ENCODE measurements around the gene IFI27L1. TPM values are rescaled to one million over a fixed set of nuclear protein-coding genes. Genes with fewer than 3 reads are reported as not detected.

IFI27L1 gene
- 18.6 TPM for polyA plus RNA-seq (2012; ENCODE audit: low read depth, missing spikeins)

- FAIRE-seq (peak; percentile 96), DNase-seq (ENCODE audit: insufficient read length, low spot score) (peak; percentile 92)
- TF ChIP-seq TAF1 (IDR thresholded peaks at IDR 0.05; ENCODE audit: low read depth, low read length) = peak; percentile 83
- TF ChIP-seq POU2F2 (IDR thresholded peaks at IDR 0.05; ENCODE audit: low read depth, low read length) = peak; percentile 33; the same call in 1 of the 2 replicates
- peak; percentile 80 for TF ChIP-seq SPI1 (IDR thresholded peaks at IDR 0.05; ENCODE audit: low read depth, low read length)
- TF ChIP-seq PAX5 (IDR thresholded peaks at IDR 0.05; ENCODE audit: insufficient read depth, low read length, severe bottlenecking) = peak; percentile 44
- peak; percentile 91 for TF ChIP-seq POLR2A (IDR thresholded peaks at IDR 0.05; ENCODE audit: low read depth, low read length)
- TF ChIP-seq POLR2AphosphoS5 (IDR thresholded peaks at IDR 0.05; ENCODE audit: low read depth, low read length) = peak; percentile 95
Measured at GRCh38 chr14:94080621-94081385, at the start of gene IFI27L1, which contains the start of gene DDX24. TSS of gene IFI27L1 (plus strand) at chr14:94081310. CDS start at chr14:94096938, 15,628 bp downstream. TSS of gene DDX24 (minus strand) at chr14:94081202. CDS start at chr14:94079742, 1,460 bp downstream.

GRCh38 chr14:94031883-94032279 lies 49.2 kb upstream of the IFI27L1 start:
- TF ChIP-seq POLR2A (IDR thresholded peaks at IDR 0.05; ENCODE audit: low read depth, low read length) = no peak
- TF ChIP-seq TAF1 (IDR thresholded peaks at IDR 0.05; ENCODE audit: low read depth, low read length) = no peak
- no peak for TF ChIP-seq SPI1 (IDR thresholded peaks at IDR 0.05; ENCODE audit: low read depth, low read length)
- no peak for TF ChIP-seq POU2F2 (IDR thresholded peaks at IDR 0.05; ENCODE audit: low read depth, low read length)
- TF ChIP-seq PAX5 (IDR thresholded peaks at IDR 0.05; ENCODE audit: insufficient read depth, low read length, severe bottlenecking) = no peak
- TF ChIP-seq POLR2AphosphoS5 (IDR thresholded peaks at IDR 0.05; ENCODE audit: low read depth, low read length) = no peak
- no peak for DNase-seq (ENCODE audit: insufficient read length, low spot score)
- FAIRE-seq = no peak

GRCh38 chr14:94034886-94035285 lies 46.2 kb upstream of the IFI27L1 start:
- TF ChIP-seq POLR2AphosphoS5 (IDR thresholded peaks at IDR 0.05; ENCODE audit: low read depth, low read length) (no peak), PAX5 (IDR thresholded peaks at IDR 0.05; ENCODE audit: insufficient read depth, low read length, severe bottlenecking) (no peak), SPI1 (IDR thresholded peaks at IDR 0.05; ENCODE audit: low read depth, low read length) (no peak), TAF1 (IDR thresholded peaks at IDR 0.05; ENCODE audit: low read depth, low read length) (no peak), POLR2A (IDR thresholded peaks at IDR 0.05; ENCODE audit: low read depth, low read length) (no peak), POU2F2 (IDR thresholded peaks at IDR 0.05; ENCODE audit: low read depth, low read length) (no peak)
- DNase-seq (ENCODE audit: insufficient read length, low spot score) (no peak), FAIRE-seq (no peak)

GRCh38 chr14:94036313-94037167 lies 44.6 kb upstream of the IFI27L1 start:
- peak; percentile 83 for FAIRE-seq
- DNase-seq (ENCODE audit: insufficient read length, low spot score) = peak; percentile 78

GRCh38 chr14:94037954-94038353 lies 43.2 kb upstream of the IFI27L1 start:
- FAIRE-seq = no peak
- no peak for TF ChIP-seq POLR2AphosphoS5 (IDR thresholded peaks at IDR 0.05; ENCODE audit: low read depth, low read length)
- TF ChIP-seq PAX5 (IDR thresholded peaks at IDR 0.05; ENCODE audit: insufficient read depth, low read length, severe bottlenecking) = no peak
- no peak for TF ChIP-seq SPI1 (IDR thresholded peaks at IDR 0.05; ENCODE audit: low read depth, low read length)
- no peak for TF ChIP-seq POLR2A (IDR thresholded peaks at IDR 0.05; ENCODE audit: low read depth, low read length)
- no peak for TF ChIP-seq TAF1 (IDR thresholded peaks at IDR 0.05; ENCODE audit: low read depth, low read length)
- no peak for TF ChIP-seq POU2F2 (IDR thresholded peaks at IDR 0.05; ENCODE audit: low read depth, low read length)

More at GRCh38 chr14:94036313-94037167, 44.6 kb upstream of the IFI27L1 start:
- TF ChIP-seq SPI1 (IDR thresholded peaks at IDR 0.05; ENCODE audit: low read depth, low read length) = no peak
- TF ChIP-seq TAF1 (IDR thresholded peaks at IDR 0.05; ENCODE audit: low read depth, low read length) = no peak
- TF ChIP-seq PAX5 (IDR thresholded peaks at IDR 0.05; ENCODE audit: insufficient read depth, low read length, severe bottlenecking) = no peak
- TF ChIP-seq POU2F2 (IDR thresholded peaks at IDR 0.05; ENCODE audit: low read depth, low read length) = no peak
- TF ChIP-seq POLR2AphosphoS5 (IDR thresholded peaks at IDR 0.05; ENCODE audit: low read depth, low read length) = no peak
- no peak for TF ChIP-seq POLR2A (IDR thresholded peaks at IDR 0.05; ENCODE audit: low read depth, low read length)

GRCh38 chr14:94038510-94038909 lies 42.6 kb upstream of the IFI27L1 start:
- TF ChIP-seq POLR2A (IDR thresholded peaks at IDR 0.05; ENCODE audit: low read depth, low read length) (no peak), TAF1 (IDR thresholded peaks at IDR 0.05; ENCODE audit: low read depth, low read length) (no peak), PAX5 (IDR thresholded peaks at IDR 0.05; ENCODE audit: insufficient read depth, low read length, severe bottlenecking) (no peak), POLR2AphosphoS5 (IDR thresholded peaks at IDR 0.05; ENCODE audit: low read depth, low read length) (no peak), SPI1 (IDR thresholded peaks at IDR 0.05; ENCODE audit: low read depth, low read length) (no peak), POU2F2 (IDR thresholded peaks at IDR 0.05; ENCODE audit: low read depth, low read length) (no peak)
- FAIRE-seq (no peak), DNase-seq (ENCODE audit: insufficient read length, low spot score) (no peak)

More at GRCh38 chr14:94037954-94038353, 43.2 kb upstream of the IFI27L1 start:
- no peak for DNase-seq (ENCODE audit: insufficient read length, low spot score)

- FAIRE-seq (no peak), DNase-seq (ENCODE audit: insufficient read length, low spot score) (no peak)
- no peak for TF ChIP-seq PAX5 (IDR thresholded peaks at IDR 0.05; ENCODE audit: insufficient read depth, low read length, severe bottlenecking)
- TF ChIP-seq POU2F2 (IDR thresholded peaks at IDR 0.05; ENCODE audit: low read depth, low read length) = no peak
- no peak for TF ChIP-seq POLR2A (IDR thresholded peaks at IDR 0.05; ENCODE audit: low read depth, low read length)
- TF ChIP-seq TAF1 (IDR thresholded peaks at IDR 0.05; ENCODE audit: low read depth, low read length) = no peak
Measured at GRCh38 chr14:94038921-94039629, 42.0 kb upstream of the IFI27L1 start.

- TF ChIP-seq TAF1 (IDR thresholded peaks at IDR 0.05; ENCODE audit: low read depth, low read length) (no peak), POLR2AphosphoS5 (IDR thresholded peaks at IDR 0.05; ENCODE audit: low read depth, low read length) (no peak), PAX5 (IDR thresholded peaks at IDR 0.05; ENCODE audit: insufficient read depth, low read length, severe bottlenecking) (no peak), SPI1 (IDR thresholded peaks at IDR 0.05; ENCODE audit: low read depth, low read length) (no peak), POLR2A (IDR thresholded peaks at IDR 0.05; ENCODE audit: low read depth, low read length) (no peak), POU2F2 (IDR thresholded peaks at IDR 0.05; ENCODE audit: low read depth, low read length) (no peak)
Measured at GRCh38 chr14:94040247-94040646, 40.9 kb upstream of the IFI27L1 start.

More at GRCh38 chr14:94040247-94040646, 40.9 kb upstream of the IFI27L1 start:
- DNase-seq (ENCODE audit: insufficient read length, low spot score) = no peak
- no peak for FAIRE-seq

All from GM12891 (cell line).